ENCODE measurements around the gene RHOBTB3. TPM values are rescaled to one million over a fixed set of nuclear protein-coding genes. Genes with fewer than 3 reads are reported as not detected.

Gene RHOBTB3
- total RNA-seq, 1 experiment from 2014 or later, result 285 TPM

GRCh38 chr5:95839658-95840057 is 108.5 kb downstream of the RHOBTB3 start:
- no peak for DNase-seq (ENCODE audit: low read depth)

GRCh38 chr5:95840956-95841705 is 110.0 kb downstream of the RHOBTB3 start:
- DNase-seq (ENCODE audit: low read depth), result no peak

- peak; percentile 66 for DNase-seq (ENCODE audit: low read depth)
Measured at GRCh38 chr5:95841914-95842812, 111.0 kb downstream of the RHOBTB3 start.

GRCh38 chr5:95842854-95843544 is 111.9 kb downstream of the RHOBTB3 start:
- peak; percentile 74 for DNase-seq (ENCODE audit: low read depth)

GRCh38 chr5:95843733-95844223 is 112.6 kb downstream of the RHOBTB3 start:
- DNase-seq (ENCODE audit: low read depth), result no peak

GRCh38 chr5:95845391-95845790 is 114.3 kb downstream of the RHOBTB3 start:
- DNase-seq (ENCODE audit: low read depth), result no peak

Other genes starting within 250 kb of the RHOBTB3 start
- 88.0 and 98.6 TPM in 2 replicates for gene SKIC3, start 176.4 kb upstream of the RHOBTB3 start, total RNA-seq (2014; rRNA removed)
- 10.0 and 10.4 TPM in 2 replicates for gene ARSK, start 176.2 kb upstream of the RHOBTB3 start, total RNA-seq (2014; rRNA removed)
- 1.3 and 1.6 TPM in 2 replicates for gene GPR150, start 111.2 kb upstream of the RHOBTB3 start, total RNA-seq (2014; rRNA removed)
- 1.9 TPM in 2 replicates for gene RFESD, start 84.6 kb upstream of the RHOBTB3 start, total RNA-seq (2014; rRNA removed)
- 1.4 and 1.7 TPM in 2 replicates for gene SPATA9, start 48.3 kb upstream of the RHOBTB3 start, total RNA-seq (2014; rRNA removed)
- gene GLRX, start 91.4 kb downstream of the RHOBTB3 start, total RNA-seq (2014; rRNA removed), result 108 and 119 TPM in 2 replicates
- 76.3 and 84.1 TPM in 2 replicates for gene ELL2, start 230.5 kb downstream of the RHOBTB3 start, total RNA-seq (2014; rRNA removed)

Data from LHCN-M2 (cell line).